HEK293T (cell line): ENCODE results near the gene LTBP1.

Experiments used
- ARNT ChIP-seq: fragments of 450-650 bp; IDR thresholded peaks from 2 replicates; pipeline ENCODE4 v1.6.1; 2017; ENCODE audit warnings: mild to moderate bottlenecking
- BHLHE40 ChIP-seq: fragments of 450-650 bp; IDR thresholded peaks from 2 replicates; pipeline ENCODE4 v1.6.1; 2016; ENCODE audit warnings: mild to moderate bottlenecking, moderate library complexity, borderline replicate concordance
- CTBP1 ChIP-seq: fragments of 450-650 bp; IDR thresholded peaks from 2 replicates; pipeline ENCODE4 v1.6.1; 2016; ENCODE audit warnings: borderline replicate concordance
- FOXK2 ChIP-seq: fragments of 450-650 bp; IDR thresholded peaks from 2 replicates; pipeline ENCODE4 v1.6.1; 2016; ENCODE audit warnings: mild to moderate bottlenecking
- FOXM1 ChIP-seq: fragments of 450-650 bp; IDR thresholded peaks from 2 replicates; pipeline ENCODE4 v1.6.1; 2017; ENCODE audit warnings: mild to moderate bottlenecking, borderline replicate concordance
- HDGF ChIP-seq: fragments of 450-650 bp; IDR thresholded peaks from 2 replicates; pipeline ENCODE4 v1.6.1; 2017; ENCODE audit warnings: antibody characterized with exemption, borderline replicate concordance
- LEF1 ChIP-seq: fragments of 450-650 bp; IDR thresholded peaks from 2 replicates; pipeline ENCODE4 v1.6.1; 2017; ENCODE audit warnings: mild to moderate bottlenecking, borderline replicate concordance
- NFRKB ChIP-seq: fragments of 450-650 bp; IDR thresholded peaks from 2 replicates; pipeline ENCODE4 v1.6.1; 2016; ENCODE audit warnings: mild to moderate bottlenecking, moderate library complexity
- PKNOX1 ChIP-seq: fragments of 450-650 bp; IDR thresholded peaks from 2 replicates; pipeline ENCODE4 v1.6.1; 2016
- SP1 ChIP-seq: fragments of 450-650 bp; IDR thresholded peaks from 2 replicates; pipeline ENCODE4 v1.6.1; 2017
- SUZ12 ChIP-seq: fragments of 450-650 bp; IDR thresholded peaks from 2 replicates; pipeline ENCODE4 v1.6.1; 2016; ENCODE audit warnings: mild to moderate bottlenecking
- TARDBP ChIP-seq: fragments of 450-650 bp; IDR thresholded peaks from 2 replicates; pipeline ENCODE4 v1.6.1; 2016

- TF ChIP-seq FOXK2 (no peak), PKNOX1 (no peak), FOXM1 (no peak), SP1 (no peak), CTBP1 (no peak), TARDBP (no peak), SUZ12 (no peak), ARNT (no peak), HDGF (no peak), LEF1 (no peak), NFRKB (no peak), BHLHE40 (no peak)
These were observed 117.6 kb downstream of the LTBP1 start for GRCh38 chr2:33064349-33064801.
